WTC11 (cell line): ENCODE data around the gene FYN. TPM values are rescaled to one million over a fixed set of nuclear protein-coding genes. Genes with fewer than 3 reads are reported as not detected.
A peak's percentile ranks its signal among the peaks of the same experiment; 100 is the strongest.
"Not testable (repeated sequence)": the region's sequence is repeated elsewhere in the genome, so short reads cannot be mapped to it uniquely, and the experiment has no call there.

ENCODE experiments used
- ATAC-seq: fragments of 200-7000 bp; cut with Tn5 transposase; 2 replicates; pipeline ENCODE4 v1.10.0; 2021; ENCODE audit warnings: mild to moderate bottlenecking, moderate library complexity
- CTCF ChIA-PET: fragments of 300-600 bp; sonication (Branson Sonifier 250); formaldehyde crosslinking; loops from one replicate; lab custom pipeline; 2021; ENCODE audit warnings: antibody characterized with exemption; lab: Charles Lee
- POLR2A ChIA-PET: fragments of 350-600 bp; sonication (Branson Sonifier 250); formaldehyde crosslinking; loops from one replicate; lab custom pipeline; 2021; ENCODE audit warnings: antibody characterized with exemption; lab: Charles Lee
- DNase-seq: peaks from one replicate; pipeline ENCODE4 v3.0.0; 2021; ENCODE audit warnings: low spot score
- H3K27ac Mint-ChIP-seq: 2 replicates; pipeline ENCODE4 v1.8.0; 2021; ENCODE audit warnings: mixed read lengths
- H3K27me3 Mint-ChIP-seq: 2 replicates; pipeline ENCODE4 v1.8.0; 2021; ENCODE audit warnings: low read depth, mild to moderate bottlenecking, moderate library complexity, mixed read lengths
- H3K36me3 Mint-ChIP-seq: 2 replicates; pipeline ENCODE4 v1.8.0; 2021; ENCODE audit warnings: mixed read lengths
- H3K4me1 Mint-ChIP-seq: 2 replicates; pipeline ENCODE4 v1.8.0; 2022; ENCODE audit warnings: mixed read lengths
- H3K4me3 Mint-ChIP-seq: 2 replicates; pipeline ENCODE4 v1.8.0; 2021; ENCODE audit warnings: mild to moderate bottlenecking, moderate library complexity, mixed read lengths
- H3K9me3 Mint-ChIP-seq: 2 replicates; pipeline ENCODE4 v1.8.0; 2021; ENCODE audit warnings: mixed read lengths
- CDX4 ChIP-seq: fragments of 250-450 bp; sonication (Bioruptor Pico); IDR thresholded peaks from 2 replicates; pipeline ENCODE4 v1.9.0; 2021; ENCODE audit warnings: moderate library complexity, mild to moderate bottlenecking, inconsistent platforms, borderline replicate concordance
- CREM ChIP-seq: sonication (generic); formaldehyde crosslinking; IDR thresholded peaks from 2 replicates; pipeline ENCODE4 v1.8.1; 2022; ENCODE audit warnings: mild to moderate bottlenecking, missing genetic modification reagents, moderate library complexity
- ETV6 ChIP-seq: sonication (generic); formaldehyde crosslinking; IDR thresholded peaks from 2 replicates; pipeline ENCODE4 v1.8.1; 2022; ENCODE audit warnings: mild to moderate bottlenecking, missing genetic modification reagents
- FOXJ3 ChIP-seq: sonication (generic); formaldehyde crosslinking; IDR thresholded peaks from 2 replicates; pipeline ENCODE4 v1.9.0; 2021; ENCODE audit warnings: missing genetic modification reagents, mild to moderate bottlenecking, borderline replicate concordance
- FOXK1 ChIP-seq: sonication (generic); formaldehyde crosslinking; IDR thresholded peaks from 2 replicates; pipeline ENCODE4 v1.8.0; 2022; ENCODE audit warnings: mild to moderate bottlenecking, moderate library complexity, missing genetic modification reagents
- FOXP1 ChIP-seq: sonication (generic); formaldehyde crosslinking; IDR thresholded peaks from 2 replicates; pipeline ENCODE4 v1.8.0; 2022; ENCODE audit warnings: missing genetic modification reagents, mild to moderate bottlenecking, moderate library complexity, borderline replicate concordance
- HMGXB4 ChIP-seq: sonication (generic); formaldehyde crosslinking; IDR thresholded peaks from 2 replicates; pipeline ENCODE4 v1.8.1; 2023; ENCODE audit warnings: mild to moderate bottlenecking, moderate library complexity, missing genetic modification reagents
- NFYB ChIP-seq: sonication (generic); formaldehyde crosslinking; conservative IDR thresholded peaks from 2 replicates; pipeline ENCODE4 v1.8.0; 2022; ENCODE audit warnings: low read depth, missing genetic modification reagents
- NR1H2 ChIP-seq: sonication (generic); formaldehyde crosslinking; IDR thresholded peaks from 2 replicates; pipeline ENCODE4 v1.9.0; 2021; ENCODE audit warnings: mild to moderate bottlenecking, moderate library complexity, missing genetic modification reagents
- STAT6 ChIP-seq: sonication (generic); formaldehyde crosslinking; conservative IDR thresholded peaks from 2 replicates; pipeline ENCODE4 v1.8.1; 2023; ENCODE audit warnings: mild to moderate bottlenecking, low read depth, missing genetic modification reagents, moderate library complexity
- ZNF232 ChIP-seq: sonication (generic); formaldehyde crosslinking; IDR thresholded peaks from 2 replicates; pipeline ENCODE4 v1.8.0; 2022; ENCODE audit warnings: mild to moderate bottlenecking, missing genetic modification reagents
- ZNF317 ChIP-seq: sonication (generic); formaldehyde crosslinking; IDR thresholded peaks from 2 replicates; pipeline ENCODE4 v1.8.1; 2023; ENCODE audit warnings: low read depth, mild to moderate bottlenecking, moderate library complexity, missing genetic modification reagents, borderline replicate concordance
- ZNF512 ChIP-seq: sonication (generic); formaldehyde crosslinking; IDR thresholded peaks from 2 replicates; pipeline ENCODE4 v1.8.1; 2022; ENCODE audit warnings: missing genetic modification reagents, borderline replicate concordance
- total RNA-seq: library from RNA; stranded (reverse); gene quantifications from 3 replicates; pipeline ENCODE4 v1.2.3, GENCODE V29; 2021
- TF ChIP-seq, protein P1 (sequence below): fragments of 250-450 bp; sonication (Bioruptor Pico); IDR thresholded peaks from 2 replicates; pipeline ENCODE4 v1.9.0; 2021; ENCODE audit warnings: mild to moderate bottlenecking
- TF ChIP-seq, protein P2 (sequence below): sonication (generic); formaldehyde crosslinking; IDR thresholded peaks from 2 replicates; pipeline ENCODE4 v1.8.0; 2023; ENCODE audit warnings: mild to moderate bottlenecking, missing genetic modification reagents

Gene FYN
- total RNA-seq, 1 experiment from 2014 or later, result 63.9 TPM

- DNase-seq (no peak), ATAC-seq (peak; percentile 60)
- Mint-ChIP-seq H3K36me3 (no peaks in the 10 kb centered on the region), H3K27me3 (no peaks in the 10 kb centered on the region), H3K9me3 (no peaks in the 10 kb centered on the region), H3K27ac (peak overlapping the region; percentile 19), H3K4me3 (no peak overlapping the region), H3K4me1 (peaks cover 11% of the 10 kb centered on the region)
- CTCF ChIA-PET, result no interaction called here
- TF ChIP-seq ZNF512 (CRISPR knock-in tag) (no peak), CREM (no peak), FOXP1 (CRISPR knock-in tag) (no peak), CDX4 (CRISPR knock-in tag) (no peak), STAT6 (CRISPR knock-in tag) (no peak), ZNF317 (CRISPR knock-in tag) (no peak), NR1H2 (CRISPR knock-in tag) (no peak), NFYB (CRISPR knock-in tag) (no peak), ZNF232 (CRISPR knock-in tag) (no peak), ETV6 (CRISPR knock-in tag) (no peak), FOXK1 (CRISPR knock-in tag) (no peak)
- POLR2A ChIA-PET, result no interaction called here
These were observed 37.4 kb downstream of the FYN start for GRCh38 chr6:111835807-111836206.

- ATAC-seq, DNase-seq, POLR2A ChIA-PET, CTCF ChIA-PET, H3K27me3 Mint-ChIP-seq, H3K36me3 Mint-ChIP-seq, H3K9me3 Mint-ChIP-seq, H3K4me3 Mint-ChIP-seq: not testable (repeated sequence)
- Mint-ChIP-seq H3K27ac (peak overlapping the region; percentile 19), H3K4me1 (peaks cover 11% of the 10 kb centered on the region)
These were observed 37.9 kb downstream of the FYN start for GRCh38 chr6:111835398-111835797.

GRCh38 chr6:111834356-111834755 lies 38.9 kb downstream of the FYN start:
- DNase-seq, result no peak
- H3K9me3 Mint-ChIP-seq, result no peaks in the 10 kb centered on the region
- ChIA-PET CTCF (no interaction called here), POLR2A (no interaction called here)
- peaks cover 11% of the 10 kb centered on the region for H3K4me1 Mint-ChIP-seq
- no peak for ATAC-seq
- H3K27ac Mint-ChIP-seq, result no peak overlapping the region
- H3K36me3 Mint-ChIP-seq, result no peaks in the 10 kb centered on the region
- H3K4me3 Mint-ChIP-seq, result no peak overlapping the region
- no peaks in the 10 kb centered on the region; the same call in 1 of the 2 replicates for H3K27me3 Mint-ChIP-seq
- TF ChIP-seq, protein P1, sequence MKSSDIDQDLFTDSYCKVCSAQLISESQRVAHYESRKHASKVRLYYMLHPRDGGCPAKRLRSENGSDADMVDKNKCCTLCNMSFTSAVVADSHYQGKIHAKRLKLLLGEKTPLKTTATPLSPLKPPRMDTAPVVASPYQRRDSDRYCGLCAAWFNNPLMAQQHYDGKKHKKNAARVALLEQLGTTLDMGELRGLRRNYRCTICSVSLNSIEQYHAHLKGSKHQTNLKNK (CRISPR knock-in tag), result no peak
- TF ChIP-seq ZNF512 (CRISPR knock-in tag), result no peak
- no peak for TF ChIP-seq FOXJ3 (CRISPR knock-in tag)
- TF ChIP-seq HMGXB4 (CRISPR knock-in tag), result no peak
- TF ChIP-seq, protein P2, sequence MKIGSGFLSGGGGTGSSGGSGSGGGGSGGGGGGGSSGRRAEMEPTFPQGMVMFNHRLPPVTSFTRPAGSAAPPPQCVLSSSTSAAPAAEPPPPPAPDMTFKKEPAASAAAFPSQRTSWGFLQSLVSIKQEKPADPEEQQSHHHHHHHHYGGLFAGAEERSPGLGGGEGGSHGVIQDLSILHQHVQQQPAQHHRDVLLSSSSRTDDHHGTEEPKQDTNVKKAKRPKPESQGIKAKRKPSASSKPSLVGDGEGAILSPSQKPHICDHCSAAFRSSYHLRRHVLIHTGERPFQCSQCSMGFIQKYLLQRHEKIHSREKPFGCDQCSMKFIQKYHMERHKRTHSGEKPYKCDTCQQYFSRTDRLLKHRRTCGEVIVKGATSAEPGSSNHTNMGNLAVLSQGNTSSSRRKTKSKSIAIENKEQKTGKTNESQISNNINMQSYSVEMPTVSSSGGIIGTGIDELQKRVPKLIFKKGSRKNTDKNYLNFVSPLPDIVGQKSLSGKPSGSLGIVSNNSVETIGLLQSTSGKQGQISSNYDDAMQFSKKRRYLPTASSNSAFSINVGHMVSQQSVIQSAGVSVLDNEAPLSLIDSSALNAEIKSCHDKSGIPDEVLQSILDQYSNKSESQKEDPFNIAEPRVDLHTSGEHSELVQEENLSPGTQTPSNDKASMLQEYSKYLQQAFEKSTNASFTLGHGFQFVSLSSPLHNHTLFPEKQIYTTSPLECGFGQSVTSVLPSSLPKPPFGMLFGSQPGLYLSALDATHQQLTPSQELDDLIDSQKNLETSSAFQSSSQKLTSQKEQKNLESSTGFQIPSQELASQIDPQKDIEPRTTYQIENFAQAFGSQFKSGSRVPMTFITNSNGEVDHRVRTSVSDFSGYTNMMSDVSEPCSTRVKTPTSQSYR (CRISPR knock-in tag), result no peak
- TF ChIP-seq NR1H2 (CRISPR knock-in tag), result no peak
